Muscle of leg (tissue), 11 donors: ENCODE results near the gene SULT4A1. TPM values are rescaled to one million over a fixed set of nuclear protein-coding genes. Genes with fewer than 3 reads are reported as not detected.

ENCODE experiments used
- DNase-seq: peaks from one replicate; pipeline ENCODE4 v3.0.0; 2013
- H3K27ac ChIP-seq: one replicate; pipeline ENCODE4 v1.5.1; 2013; ENCODE audit warnings: mild to moderate bottlenecking, low read length, control low read depth
- H3K27me3 ChIP-seq: one replicate; pipeline ENCODE4 v1.6.1; 2013; ENCODE audit warnings: low read length; ENCODE audit not compliant: control insufficient read depth, insufficient read depth
- H3K36me3 ChIP-seq: one replicate; pipeline ENCODE4 v1.6.1; 2013; ENCODE audit warnings: low read length; ENCODE audit not compliant: control insufficient read depth, insufficient read depth
- H3K4me1 ChIP-seq: one replicate; pipeline ENCODE4 v1.6.1; 2013; ENCODE audit warnings: low read length; ENCODE audit not compliant: control insufficient read depth, insufficient read depth
- H3K4me3 ChIP-seq: one replicate; pipeline ENCODE4 v1.5.1; 2013; ENCODE audit warnings: low read length, control low read depth
- H3K9me3 ChIP-seq: replicated peaks from 2 replicates; pipeline ENCODE4 v1.6.1; 2013; ENCODE audit warnings: low read depth, low read length; ENCODE audit not compliant: control insufficient read depth
- WGBS: methylation state at CpG from one replicate; pipeline ENCODE4 v1.1.5; 2013; ENCODE audit warnings: missing lambda C conversion rate; ENCODE audit not compliant: insufficient coverage; 5-methylcytosine and 5-hydroxymethylcytosine counted together
- polyA plus RNA-seq, 8 donors: library from polyadenylated mRNA; unstranded; fragments of 120-200 nt; gene quantifications; one replicate each; pipeline versions ENCODE4 v1.2.1 to v1.2.3, GENCODE V29; 2013; ENCODE audit warnings: inconsistent platforms in 1 of 8, low replicate concordance in 1 of 8; ENCODE audit not compliant: insufficient read length in 8 of 8, insufficient read depth in 1 of 8
- total RNA-seq: library from RNA; stranded (reverse); fragments of 120-200 nt; gene quantifications from one replicate; pipeline ENCODE4 v1.2.4, GENCODE V29; 2013

SULT4A1 gene
- total and polyA plus RNA-seq, 9 donors, result 0.92 to 4.3 (median 2.3) TPM

GRCh38 chr22:43783777-43784176 lies 78.5 kb downstream of the SULT4A1 start:
- H3K36me3 ChIP-seq, result no peaks in the 10 kb centered on the region
- WGBS, result no CpG with 5 or more reads among the region's 2 CpGs

DNA sequence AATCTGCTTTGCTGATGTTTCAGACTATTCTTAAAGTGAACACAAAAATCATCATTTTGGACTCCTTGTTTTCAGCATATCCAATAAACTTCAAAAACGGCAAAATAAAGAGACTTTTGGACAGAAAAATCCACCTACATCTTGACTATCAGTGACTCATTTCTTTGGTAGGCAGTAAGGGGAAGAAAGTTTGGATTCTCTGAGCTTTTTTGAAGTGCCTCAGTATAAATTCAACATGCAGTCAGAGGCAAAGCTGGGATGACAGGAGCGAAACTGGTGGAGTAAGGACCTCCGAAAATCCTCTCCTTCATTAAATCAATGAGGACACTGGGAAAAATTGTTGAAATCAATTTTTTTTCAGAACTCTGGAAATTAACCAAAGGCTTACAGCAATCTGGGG lies 79.9 kb downstream of the SULT4A1 start:
- Histone ChIP-seq H3K27ac (no peak overlapping the region), H3K36me3 (no peaks in the 10 kb centered on the region), H3K4me3 (no peak overlapping the region), H3K4me1 (no peaks in the 10 kb centered on the region), H3K9me3 (no peaks in the 10 kb centered on the region), H3K27me3 (no peaks in the 10 kb centered on the region)
- WGBS, result no CpG with 5 or more reads among the region's 3 CpGs
- DNase-seq, result no peak

More at GRCh38 chr22:43783777-43784176, 78.5 kb downstream of the SULT4A1 start:
- Histone ChIP-seq H3K27me3 (no peaks in the 10 kb centered on the region), H3K27ac (no peak overlapping the region), H3K4me1 (no peaks in the 10 kb centered on the region), H3K9me3 (no peaks in the 10 kb centered on the region), H3K4me3 (no peak overlapping the region)
- no peak for DNase-seq

DNA sequence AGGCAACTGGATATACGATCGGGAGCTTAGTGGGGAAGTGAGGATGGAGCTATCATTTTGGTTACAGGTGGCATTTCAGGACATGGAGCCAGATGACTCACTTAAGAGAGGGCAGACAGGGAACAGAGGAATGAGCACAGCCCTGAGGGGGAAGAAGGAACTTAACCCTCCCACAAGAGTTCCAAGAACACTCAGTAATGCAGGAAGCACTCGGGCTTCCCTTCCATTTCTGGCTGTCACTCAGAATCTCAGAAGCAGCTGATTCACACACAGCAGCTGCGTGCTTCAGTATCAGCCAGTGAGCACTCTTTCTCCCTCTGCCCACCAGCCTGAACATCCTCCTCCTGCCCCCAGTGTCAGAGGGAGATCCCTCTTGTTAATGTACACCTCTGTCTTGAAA lies 85.0 kb downstream of the SULT4A1 start:
- Histone ChIP-seq H3K4me3 (no peak overlapping the region), H3K4me1 (no peaks in the 10 kb centered on the region), H3K36me3 (no peaks in the 10 kb centered on the region), H3K27me3 (no peaks in the 10 kb centered on the region), H3K9me3 (no peaks in the 10 kb centered on the region), H3K27ac (no peak overlapping the region)
- 46% methylated on average over 4 of the region's 4 CpGs for WGBS
- DNase-seq, result peak; percentile 39

GRCh38 chr22:43776081-43776670 lies 86.1 kb downstream of the SULT4A1 start:
- Histone ChIP-seq H3K27ac (no peak overlapping the region), H3K36me3 (no peaks in the 10 kb centered on the region), H3K27me3 (no peaks in the 10 kb centered on the region), H3K4me1 (no peaks in the 10 kb centered on the region), H3K9me3 (no peaks in the 10 kb centered on the region), H3K4me3 (no peak overlapping the region)
- WGBS, result 96% methylated on average over 4 of the region's 9 CpGs
- no peak for DNase-seq

Other genes starting within 250 kb of the SULT4A1 start
- gene EFCAB6, start 50.2 kb downstream of the SULT4A1 start, total RNA-seq, result 1.5 TPM
- 1 to 10 TPM in 4 of 8 donors, under 1 TPM in 4; 0.63 to 1.6 (median 1.0) TPM for gene EFCAB6, start 50.2 kb downstream of the SULT4A1 start, polyA plus RNA-seq
- not detected for gene PNPLA5, start 29.5 kb upstream of the SULT4A1 start, total RNA-seq
- under 1 TPM in 1 of 8 donors, not detected in 7; 0.12 TPM for gene PNPLA5, start 29.5 kb upstream of the SULT4A1 start, polyA plus RNA-seq
- gene PNPLA3, start 61.3 kb upstream of the SULT4A1 start, total RNA-seq, result 0.18 TPM
- gene PNPLA3, start 61.3 kb upstream of the SULT4A1 start, polyA plus RNA-seq, result under 1 TPM; 0.29 to 0.79 (median 0.37) TPM
- 34.9 TPM for gene SAMM50, start 92.9 kb upstream of the SULT4A1 start, total RNA-seq
- 10 to 100 TPM; 41.9 to 57.0 (median 47.7) TPM for gene SAMM50, start 92.9 kb upstream of the SULT4A1 start, polyA plus RNA-seq
- 42.7 TPM for gene PARVB, start 161.8 kb upstream of the SULT4A1 start, total RNA-seq
- gene PARVB, start 161.8 kb upstream of the SULT4A1 start, polyA plus RNA-seq, result 10 to 100 TPM; 31.5 to 52.0 (median 44.0) TPM